Measurements from ENCODE around the gene PDE3B.

DNA sequence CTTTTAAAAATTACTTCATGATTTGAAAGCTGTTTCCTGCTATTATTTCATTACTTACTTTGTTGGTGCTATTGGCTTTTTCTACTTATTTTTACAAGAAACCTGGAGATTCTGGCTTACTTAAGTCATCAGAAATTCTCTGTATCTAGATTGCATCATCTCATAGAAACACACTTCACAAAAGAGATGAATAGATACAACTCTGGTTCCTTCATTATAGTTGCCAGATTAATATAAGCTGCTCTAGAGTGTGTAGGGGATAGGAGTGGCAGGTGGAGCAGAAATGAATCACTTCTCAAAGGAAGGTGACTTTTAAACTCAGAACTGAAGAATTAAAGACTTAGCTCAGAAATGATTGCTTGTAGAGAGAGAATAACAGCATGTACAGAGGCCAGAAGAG is 228.4 kb downstream of the PDE3B start:
- TF ChIP-seq CTCF (IDR thresholded peaks at IDR 0.05) (no peak), POLR2A (IDR thresholded peaks at IDR 0.05) (no peak)
